Stimulated activated CD8-positive, alpha-beta memory T cell treated with anti-CD3 and anti-CD28 coated beads, Interleukin-4, amount 100 ng/mL, for 4 hours (primary cell): ENCODE data around the gene EFCAB11.

Experiments
- DNase-seq, 2 donors: peaks; one replicate each; pipeline ENCODE4 v3.0.0-alpha.2; 2020; ENCODE audit warnings: low read depth in 2 of 2, low spot score in 1 of 2

Gene EFCAB11

DNA sequence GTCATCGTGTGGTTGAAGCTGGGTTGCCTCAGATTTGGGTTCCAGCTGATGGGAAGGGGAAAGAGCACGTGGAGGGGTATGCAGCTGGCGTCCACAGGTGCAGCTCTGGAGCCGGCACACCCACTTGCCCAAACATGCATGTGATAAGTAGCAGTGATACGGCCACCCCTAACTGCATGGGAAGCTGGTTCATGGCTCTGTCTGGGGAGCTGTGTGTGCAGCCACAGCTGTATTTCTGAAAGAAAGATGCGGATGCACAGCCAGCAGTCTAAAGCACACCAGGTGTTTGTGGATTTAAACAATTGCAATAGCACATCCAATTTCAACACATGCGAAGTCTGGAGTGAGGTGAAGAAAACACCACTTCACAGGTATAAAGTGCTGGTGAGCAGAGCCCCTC, 181.4 kb downstream of the EFCAB11 start:
- DNase-seq: no peak

GRCh38 chr14:89771251-89771650, 183.3 kb downstream of the EFCAB11 start:
- DNase-seq: no peak

GRCh38 chr14:89767861-89768268, 186.7 kb downstream of the EFCAB11 start:
- DNase-seq: peak; percentile 30 to 38

DNA sequence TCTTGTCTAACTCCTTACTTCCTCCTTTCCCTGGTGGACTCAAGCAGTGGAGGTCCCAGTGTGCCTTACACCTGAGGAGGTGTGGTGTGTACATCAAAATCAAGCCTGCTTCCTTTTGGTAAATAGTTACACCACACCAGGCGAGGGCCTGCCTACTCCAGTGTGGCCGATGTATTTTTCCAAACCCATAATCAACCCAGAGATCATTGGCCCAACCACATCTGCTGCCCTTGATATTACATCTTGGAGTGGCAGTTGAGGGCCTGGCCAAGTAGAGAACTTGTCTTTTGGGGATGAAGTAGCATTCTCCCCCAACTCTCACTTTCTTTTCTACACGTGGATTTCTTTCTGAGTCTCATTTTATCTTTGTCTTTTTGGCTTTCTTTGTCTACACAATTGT, 187.4 kb downstream of the EFCAB11 start:
- no peak for DNase-seq

DNA sequence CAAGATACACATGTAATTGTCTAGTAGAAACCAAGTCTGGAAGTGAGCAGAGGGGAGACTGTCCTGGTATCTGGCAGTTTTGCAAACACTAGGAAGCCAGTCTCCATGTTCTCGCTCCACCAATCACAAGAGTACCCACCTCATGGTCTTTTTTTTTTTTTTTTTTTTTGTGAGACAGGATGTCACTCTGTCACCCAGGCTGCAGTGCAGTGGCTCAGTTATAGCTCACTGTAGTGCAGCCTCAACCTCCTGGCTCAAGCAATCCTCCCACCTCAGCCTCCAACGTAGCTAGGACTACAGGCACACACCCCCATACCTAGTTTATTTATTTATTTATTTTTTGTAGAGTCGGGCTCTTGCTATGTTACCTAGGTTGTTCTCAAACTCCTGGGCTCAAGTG, 189.2 kb downstream of the EFCAB11 start:
- no peak for DNase-seq

GRCh38 chr14:89760086-89760485, 194.4 kb downstream of the EFCAB11 start:
- no peak for DNase-seq

- no peak for DNase-seq
Observed at GRCh38 chr14:89757313-89757939, 197.1 kb downstream of the EFCAB11 start.

DNA sequence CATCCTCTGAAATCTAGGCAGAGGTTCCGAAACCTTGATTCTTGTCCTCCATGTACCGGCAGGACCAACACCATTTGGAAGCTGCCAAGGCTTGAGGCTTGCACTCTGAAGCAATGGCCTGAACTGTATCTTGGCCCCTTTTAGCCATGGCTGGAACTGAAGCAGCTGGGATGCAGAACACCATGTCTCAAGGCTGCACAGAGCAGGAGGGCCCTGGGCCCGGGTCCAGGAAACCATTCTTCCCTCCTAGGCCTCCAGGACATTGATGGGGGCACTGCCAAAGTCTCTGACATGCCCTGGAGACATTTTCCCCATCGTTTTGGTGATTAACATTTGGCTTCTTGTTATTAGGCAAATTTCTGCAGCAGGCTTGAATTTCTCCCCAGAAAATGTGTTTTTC, 198.7 kb downstream of the EFCAB11 start:
- DNase-seq: no peak

- no peak for DNase-seq
Observed at GRCh38 chr14:89753828-89754412, 200.6 kb downstream of the EFCAB11 start.

- no peak for DNase-seq
Observed at GRCh38 chr14:89750908-89751392, 203.6 kb downstream of the EFCAB11 start.

DNA sequence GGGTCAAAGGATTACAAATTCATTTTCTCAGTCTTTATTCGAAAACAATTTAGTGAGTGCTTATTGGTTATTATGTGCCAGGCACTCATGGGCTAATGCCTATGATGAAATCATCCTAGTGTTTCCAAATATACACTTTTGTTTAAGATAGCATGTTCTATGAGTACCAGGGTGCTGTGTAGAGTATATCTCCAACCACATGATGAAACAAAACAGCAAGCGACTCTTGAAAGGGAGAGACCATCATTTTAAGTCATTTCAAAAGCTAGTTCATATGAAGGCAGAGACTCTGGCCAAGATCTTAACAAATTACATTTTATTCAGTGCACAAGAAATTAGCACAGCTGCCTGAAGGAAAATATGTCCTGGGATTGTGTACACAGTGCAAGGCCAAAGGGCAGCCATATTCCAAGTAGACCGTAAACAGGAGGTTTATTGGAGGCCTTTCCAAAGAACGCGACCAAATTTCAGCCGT, 204.2 kb downstream of the EFCAB11 start:
- no peak for DNase-seq

DNA sequence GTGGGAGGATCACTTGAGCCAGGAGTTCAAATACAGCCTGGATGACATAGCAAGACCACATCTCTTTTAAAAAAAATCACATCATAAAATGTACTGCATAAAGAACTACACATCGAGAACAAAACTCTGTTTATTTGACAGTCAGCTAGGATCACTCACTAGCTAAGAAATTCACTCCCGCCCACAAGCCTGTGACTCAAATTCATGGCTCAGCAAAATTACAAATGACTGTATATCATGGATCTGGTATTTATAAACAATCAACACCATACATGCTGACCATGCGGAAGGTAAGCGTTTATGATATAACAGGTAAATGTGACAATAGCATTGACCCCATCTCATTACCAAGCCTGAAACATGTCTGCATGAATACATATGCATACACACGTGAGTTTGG, 206.5 kb downstream of the EFCAB11 start:
- no peak for DNase-seq

- DNase-seq: no peak
Observed at GRCh38 chr14:89747126-89747525, 207.4 kb downstream of the EFCAB11 start.

GRCh38 chr14:89746654-89747053, 207.9 kb downstream of the EFCAB11 start:
- no peak for DNase-seq

GRCh38 chr14:89746135-89746534, 208.4 kb downstream of the EFCAB11 start:
- no peak for DNase-seq
